Naive B cell (primary cell): ENCODE data around the gene P2RY13. TPM values are rescaled to one million over a fixed set of nuclear protein-coding genes. Genes with fewer than 3 reads are reported as not detected.

Experiments used
- ATAC-seq, 2 donors: fragments of 150-1000 bp; cut with Tn5 transposase; 2 replicates each; pipeline ENCODE4 v1.10.0; 2021; ENCODE audit warnings: low read depth in 2 of 2, mild to moderate bottlenecking in 2 of 2, moderate library complexity in 2 of 2
- DNase-seq: peaks from one replicate; pipeline ENCODE4 v3.0.0; 2022
- H3K27ac Mint-ChIP-seq, 6 donors: one replicate each; pipeline ENCODE4 v1.8.0; 2020 to 2022; ENCODE audit warnings: mild to moderate bottlenecking in 6 of 6, mixed read lengths in 6 of 6, moderate library complexity in 5 of 6, inconsistent platforms in 2 of 6
- H3K27me3 Mint-ChIP-seq, 3 donors: one replicate each; pipeline ENCODE4 v1.8.0; 2021 to 2022; ENCODE audit warnings: mixed read lengths in 3 of 3, mild to moderate bottlenecking in 1 of 3
- H3K36me3 Mint-ChIP-seq, 2 donors: one replicate each; pipeline ENCODE4 v1.8.0; 2020 to 2022; ENCODE audit warnings: mixed read lengths in 2 of 2, inconsistent platforms in 1 of 2, mild to moderate bottlenecking in 1 of 2
- H3K4me1 Mint-ChIP-seq, 3 donors: one replicate each; pipeline ENCODE4 v1.8.0; 2020 to 2022; ENCODE audit warnings: mixed read lengths in 3 of 3, inconsistent platforms in 1 of 3, mild to moderate bottlenecking in 1 of 3, moderate library complexity in 1 of 3
- H3K4me3 Mint-ChIP-seq, 8 donors: one replicate each; pipeline ENCODE4 v1.8.0; 2020 to 2022; ENCODE audit warnings: mild to moderate bottlenecking in 8 of 8, mixed read lengths in 8 of 8, moderate library complexity in 8 of 8, inconsistent platforms in 2 of 8
- H3K9me3 Mint-ChIP-seq, 7 donors: one replicate each; pipeline ENCODE4 v1.8.0; 2020 to 2022; ENCODE audit warnings: mixed read lengths in 7 of 7, mild to moderate bottlenecking in 5 of 7, inconsistent platforms in 2 of 7, moderate library complexity in 1 of 7
- polyA plus RNA-seq, 6 donors: library from polyadenylated mRNA; unstranded; fragments of 300-500 nt; fragmentation: Illumina TruSeq; gene quantifications; one replicate each; pipeline ENCODE4 v1.2.3, GENCODE V29; 2021; ENCODE audit warnings: low read depth in 6 of 6

P2RY13 gene
- 1 to 10 TPM in 1 of 6 donors, under 1 TPM in 4, not detected in 1; 0.14 to 1.1 (median 0.29) TPM for polyA plus RNA-seq

- ATAC-seq = peak in 1 of 2 donors; percentile 35
- no peaks in the 10 kb centered on the region for H3K9me3 Mint-ChIP-seq
- H3K4me1 Mint-ChIP-seq = peaks cover 0 to 10% (median 10%) of the 10 kb centered on the region in 3 donors
- H3K36me3 Mint-ChIP-seq = no peaks in the 10 kb centered on the region
- H3K27me3 Mint-ChIP-seq = no peaks in the 10 kb centered on the region
- DNase-seq = no peak
- peak within 1 kb of the TSS; percentile 28 to 89 (median 74) for H3K4me3 Mint-ChIP-seq
- peak within 1 kb of the TSS in 3 of 6 donors; percentile 28 to 88 (median 76) for H3K27ac Mint-ChIP-seq
Measured at GRCh38 chr3:151329363-151329762, at the start of gene P2RY13. Gene P2RY13 (minus strand): TSS chr3:151329549. CDS start chr3:151329528, 21 bp downstream.

GRCh38 chr3:151377768-151378385 lies 48.5 kb upstream of the P2RY13 start:
- Mint-ChIP-seq H3K36me3 (no peaks in the 10 kb centered on the region), H3K9me3 (no peaks in the 10 kb centered on the region), H3K27me3 (no peaks in the 10 kb centered on the region), H3K27ac (peak overlapping the region in 3 of 6 donors; percentile 28 to 81 (median 35)), H3K4me3 (peak overlapping the region in 2 of 8 donors; percentile 4 to 48), H3K4me1 (peaks cover 11 to 21% (median 14%) of the 10 kb centered on the region in 3 donors)
- DNase-seq (no peak), ATAC-seq (no peak)

- Mint-ChIP-seq H3K27ac (peak overlapping the region in 1 of 6 donors; percentile 53), H3K4me1 (no peaks in the 10 kb centered on the region), H3K27me3 (no peaks in the 10 kb centered on the region), H3K36me3 (peaks cover 0 to 4% of the 10 kb centered on the region in 2 donors), H3K9me3 (no peaks in the 10 kb centered on the region), H3K4me3 (no peak overlapping the region)
- DNase-seq (no peak), ATAC-seq (no peak)
Measured at GRCh38 chr3:151372063-151372820, 42.9 kb upstream of the P2RY13 start.

GRCh38 chr3:151371526-151371925 lies 42.2 kb upstream of the P2RY13 start:
- no peak overlapping the region for H3K4me3 Mint-ChIP-seq
- H3K36me3 Mint-ChIP-seq = peaks cover 0 to 4% of the 10 kb centered on the region in 2 donors
- no peaks in the 10 kb centered on the region for H3K4me1 Mint-ChIP-seq
- ATAC-seq = no peak
- no peak for DNase-seq
- H3K27me3 Mint-ChIP-seq = no peaks in the 10 kb centered on the region
- no peak overlapping the region for H3K27ac Mint-ChIP-seq
- H3K9me3 Mint-ChIP-seq = no peaks in the 10 kb centered on the region

GRCh38 chr3:151367448-151367847 lies 38.1 kb upstream of the P2RY13 start:
- H3K4me3 Mint-ChIP-seq = no peak overlapping the region
- H3K36me3 Mint-ChIP-seq = peaks cover 0 to 4% of the 10 kb centered on the region in 2 donors
- ATAC-seq (no peak), DNase-seq (no peak)
- H3K27ac Mint-ChIP-seq = no peak overlapping the region
- no peaks in the 10 kb centered on the region for H3K4me1 Mint-ChIP-seq
- H3K9me3 Mint-ChIP-seq = no peaks in the 10 kb centered on the region
- no peaks in the 10 kb centered on the region for H3K27me3 Mint-ChIP-seq

GRCh38 chr3:151366993-151367392 lies 37.6 kb upstream of the P2RY13 start:
- no peaks in the 10 kb centered on the region for H3K9me3 Mint-ChIP-seq
- ATAC-seq (no peak), DNase-seq (no peak)
- H3K36me3 Mint-ChIP-seq = peaks cover 0 to 4% of the 10 kb centered on the region in 2 donors
- H3K27ac Mint-ChIP-seq = no peak overlapping the region
- no peaks in the 10 kb centered on the region for H3K4me1 Mint-ChIP-seq
- H3K4me3 Mint-ChIP-seq = no peak overlapping the region
- H3K27me3 Mint-ChIP-seq = no peaks in the 10 kb centered on the region

GRCh38 chr3:151362751-151363174 lies 33.4 kb upstream of the P2RY13 start:
- Mint-ChIP-seq H3K4me3 (no peak overlapping the region), H3K36me3 (no peaks in the 10 kb centered on the region), H3K9me3 (no peaks in the 10 kb centered on the region), H3K27ac (no peak overlapping the region), H3K27me3 (no peaks in the 10 kb centered on the region), H3K4me1 (peaks cover 0 to 10% (median 3%) of the 10 kb centered on the region in 3 donors)
- no peak for DNase-seq
- no peak for ATAC-seq

GRCh38 chr3:151357463-151357850 lies 28.1 kb upstream of the P2RY13 start:
- Mint-ChIP-seq H3K27ac (peak overlapping the region in 4 of 6 donors; percentile 2 to 94 (median 62)), H3K27me3 (no peaks in the 10 kb centered on the region)
- ATAC-seq = no peak

GRCh38 chr3:151356794-151357462 lies 27.6 kb upstream of the P2RY13 start:
- DNase-seq = no peak
- peak; percentile 93 to 96 for ATAC-seq
- H3K4me3 Mint-ChIP-seq = no peak overlapping the region
- peaks cover 10 to 25% (median 24%) of the 10 kb centered on the region in 3 donors for H3K4me1 Mint-ChIP-seq
- no peaks in the 10 kb centered on the region for H3K36me3 Mint-ChIP-seq
- peak overlapping the region in 3 of 6 donors; percentile 2 to 92 (median 31) for H3K27ac Mint-ChIP-seq
- no peaks in the 10 kb centered on the region for H3K27me3 Mint-ChIP-seq
- no peaks in the 10 kb centered on the region for H3K9me3 Mint-ChIP-seq

More at GRCh38 chr3:151357463-151357850, 28.1 kb upstream of the P2RY13 start:
- DNase-seq = no peak
- Mint-ChIP-seq H3K4me1 (peaks cover 5 to 19% (median 19%) of the 10 kb centered on the region in 3 donors), H3K9me3 (no peaks in the 10 kb centered on the region), H3K36me3 (no peaks in the 10 kb centered on the region), H3K4me3 (no peak overlapping the region)

- peak overlapping the region in 5 of 8 donors; percentile 14 to 84 (median 49) for H3K4me3 Mint-ChIP-seq
- H3K27me3 Mint-ChIP-seq = no peaks in the 10 kb centered on the region
- ATAC-seq = peak; percentile 33 to 37
- no peaks in the 10 kb centered on the region for H3K9me3 Mint-ChIP-seq
- DNase-seq = no peak
- H3K4me1 Mint-ChIP-seq = peaks cover 20 to 26% (median 22%) of the 10 kb centered on the region in 3 donors
- peak overlapping the region in 3 of 6 donors; percentile 19 to 69 (median 69) for H3K27ac Mint-ChIP-seq
- H3K36me3 Mint-ChIP-seq = no peaks in the 10 kb centered on the region
Measured at GRCh38 chr3:151351648-151352047, 22.3 kb upstream of the P2RY13 start.

- no peak for DNase-seq
- peak; percentile 73 to 83 for ATAC-seq
- Mint-ChIP-seq H3K36me3 (no peaks in the 10 kb centered on the region), H3K27ac (peak overlapping the region in 3 of 6 donors; percentile 19 to 69 (median 69)), H3K4me3 (peak overlapping the region in 5 of 8 donors; percentile 14 to 84 (median 49)), H3K27me3 (no peaks in the 10 kb centered on the region), H3K4me1 (peaks cover 24 to 27% (median 27%) of the 10 kb centered on the region in 3 donors), H3K9me3 (no peaks in the 10 kb centered on the region)
Measured at GRCh38 chr3:151351219-151351618, 21.9 kb upstream of the P2RY13 start.

GRCh38 chr3:151350656-151351055 lies 21.3 kb upstream of the P2RY13 start:
- DNase-seq (no peak), ATAC-seq (no peak)
- no peaks in the 10 kb centered on the region for H3K9me3 Mint-ChIP-seq
- H3K4me3 Mint-ChIP-seq = no peak overlapping the region
- no peaks in the 10 kb centered on the region for H3K27me3 Mint-ChIP-seq
- peaks cover 30 to 32% (median 30%) of the 10 kb centered on the region in 3 donors for H3K4me1 Mint-ChIP-seq
- no peak overlapping the region for H3K27ac Mint-ChIP-seq
- H3K36me3 Mint-ChIP-seq = no peaks in the 10 kb centered on the region

- no peaks in the 10 kb centered on the region for H3K27me3 Mint-ChIP-seq
- ATAC-seq (peak in 1 of 2 donors; percentile 35), DNase-seq (no peak)
- peaks cover 28 to 31% (median 29%) of the 10 kb centered on the region in 3 donors for H3K4me1 Mint-ChIP-seq
- no peaks in the 10 kb centered on the region for H3K36me3 Mint-ChIP-seq
- peak overlapping the region in 1 of 8 donors; percentile 9 for H3K4me3 Mint-ChIP-seq
- H3K9me3 Mint-ChIP-seq = no peaks in the 10 kb centered on the region
- H3K27ac Mint-ChIP-seq = no peak overlapping the region
Measured at GRCh38 chr3:151347432-151347831, 18.1 kb upstream of the P2RY13 start.
